GM19240 (cell line): ENCODE results near the gene DGKQ.
"Not testable (repeated sequence)": the region's sequence is repeated elsewhere in the genome, so short reads cannot be mapped to it uniquely, and the experiment has no call there.

ENCODE experiments used
- DNase-seq: peaks from one replicate; pipeline ENCODE4 v3.0.0; 2011; ENCODE audit warnings: low spot score; ENCODE audit not compliant: insufficient read length

DGKQ gene

DNA sequence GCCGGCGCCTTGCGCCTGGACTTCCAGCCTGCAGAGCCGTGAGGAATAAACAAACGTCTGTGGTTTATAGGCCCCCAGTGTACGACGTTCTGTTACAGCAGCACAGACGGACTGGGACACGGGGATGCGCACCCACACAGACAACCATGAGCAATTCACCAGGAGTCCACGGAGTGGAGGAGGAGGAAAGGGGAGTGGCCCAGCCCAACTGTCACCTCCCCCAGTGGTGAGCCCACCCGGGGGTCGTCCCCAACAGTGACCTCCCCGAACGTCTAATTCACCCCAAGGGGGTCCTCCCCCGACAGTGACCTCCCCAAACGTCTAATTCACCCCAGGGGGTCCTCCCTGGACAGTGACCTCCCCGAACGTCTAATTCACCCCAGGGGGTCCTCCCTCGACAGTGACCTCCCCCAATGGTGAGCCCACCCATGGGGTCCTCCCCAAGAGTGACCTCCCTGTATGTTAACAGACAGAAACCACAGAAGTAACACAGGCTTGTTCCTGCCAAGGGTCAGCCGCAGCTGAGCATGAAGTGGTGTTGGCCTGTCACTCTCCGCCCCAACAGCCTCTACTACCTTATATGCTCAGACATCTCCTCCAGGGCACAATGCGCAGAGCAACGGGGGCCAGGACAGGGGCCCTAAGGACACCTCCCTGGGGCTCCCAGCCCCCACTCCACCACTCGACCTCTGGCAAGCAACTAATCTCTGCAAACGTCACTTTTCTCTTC lies 47.4 kb downstream of the DGKQ start:
- no peak for DNase-seq

DNA sequence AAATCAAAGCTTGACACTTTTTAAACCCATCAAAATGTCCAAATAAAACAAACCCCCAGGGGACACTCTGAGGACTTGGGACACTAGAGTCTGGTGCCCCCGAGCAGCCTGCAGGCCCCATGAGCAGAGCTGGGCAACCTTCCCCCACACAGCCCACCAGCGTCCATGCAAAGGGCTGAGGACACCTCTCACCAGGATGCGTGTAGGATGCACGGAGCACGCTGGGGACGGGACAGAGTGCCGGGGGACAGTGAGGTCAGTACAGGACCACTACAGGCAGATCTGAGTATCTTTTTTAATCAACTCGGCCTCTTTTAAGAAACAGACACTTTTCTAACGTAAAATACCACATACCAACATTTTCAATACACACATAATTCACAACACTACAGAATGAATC lies 48.2 kb downstream of the DGKQ start:
- DNase-seq = no peak

DNA sequence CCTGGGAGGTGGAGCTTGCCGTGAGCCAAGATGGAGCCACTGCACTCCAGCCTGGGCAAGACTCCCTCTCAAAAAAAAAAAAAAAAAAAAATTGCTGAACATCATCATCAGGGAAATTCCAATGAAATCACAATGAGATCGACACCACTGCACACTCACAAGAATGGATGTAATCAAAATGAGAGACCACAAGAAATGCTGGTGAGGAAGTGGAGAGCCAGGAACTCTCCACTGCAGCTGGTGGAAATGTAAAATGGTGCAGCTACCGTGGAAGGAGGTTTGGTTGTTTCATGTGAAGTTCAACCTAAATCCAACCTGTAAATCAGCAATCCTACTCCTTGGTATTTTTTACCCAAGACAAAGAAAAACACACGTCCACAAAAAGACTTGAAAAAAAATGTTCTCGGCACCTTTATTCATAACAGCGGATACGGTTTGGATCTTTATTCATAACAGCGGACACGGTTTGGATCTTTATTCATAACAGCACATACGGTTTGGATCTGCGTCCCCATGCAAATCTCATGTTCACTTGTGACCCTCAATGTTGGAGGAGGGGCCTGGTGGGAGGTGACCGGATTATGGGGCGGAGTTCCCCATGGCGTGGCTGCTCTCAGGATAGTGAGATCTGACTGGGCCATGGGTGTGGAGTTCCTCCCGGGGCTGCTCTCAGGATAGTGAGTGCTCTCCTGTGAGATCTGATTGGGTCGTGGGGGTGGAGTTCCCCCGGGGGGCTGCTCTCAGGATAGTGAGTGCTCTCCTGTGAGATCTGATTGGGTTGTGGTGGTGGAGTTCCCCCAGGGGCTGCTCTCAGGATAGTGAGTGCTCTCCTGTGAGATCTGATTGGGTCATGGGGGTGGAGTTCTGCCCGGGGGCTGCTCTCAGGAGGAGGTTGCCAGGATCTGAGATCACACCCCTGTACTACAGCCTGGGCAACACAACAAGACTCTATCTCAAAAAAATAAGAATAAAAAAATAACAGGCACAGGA lies 49.0 kb downstream of the DGKQ start:
- no peak for DNase-seq

DNA sequence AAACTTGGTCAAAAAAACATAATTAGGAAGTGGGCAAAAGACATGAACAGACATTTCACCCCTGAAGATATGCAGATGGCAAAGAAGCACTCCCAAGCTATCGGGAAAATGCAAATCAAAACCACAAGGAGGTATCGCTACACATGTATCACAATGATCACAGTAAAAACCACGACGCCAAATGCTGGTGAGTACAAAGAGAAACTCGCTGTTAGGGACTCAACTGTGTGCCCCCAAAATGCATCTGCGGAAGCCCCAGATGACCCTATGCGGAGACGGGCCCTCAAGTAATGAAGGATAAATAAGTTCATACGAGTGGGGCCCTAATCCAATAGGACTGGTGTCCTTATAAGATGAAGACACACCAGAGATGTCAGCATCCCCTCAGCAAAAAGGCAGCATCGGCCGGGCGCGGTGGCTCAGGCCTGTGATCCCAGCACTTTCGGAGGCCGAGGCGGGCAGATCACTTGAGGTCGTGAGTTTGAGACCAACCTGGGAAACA lies 51.5 kb downstream of the DGKQ start:
- no peak for DNase-seq

DNA sequence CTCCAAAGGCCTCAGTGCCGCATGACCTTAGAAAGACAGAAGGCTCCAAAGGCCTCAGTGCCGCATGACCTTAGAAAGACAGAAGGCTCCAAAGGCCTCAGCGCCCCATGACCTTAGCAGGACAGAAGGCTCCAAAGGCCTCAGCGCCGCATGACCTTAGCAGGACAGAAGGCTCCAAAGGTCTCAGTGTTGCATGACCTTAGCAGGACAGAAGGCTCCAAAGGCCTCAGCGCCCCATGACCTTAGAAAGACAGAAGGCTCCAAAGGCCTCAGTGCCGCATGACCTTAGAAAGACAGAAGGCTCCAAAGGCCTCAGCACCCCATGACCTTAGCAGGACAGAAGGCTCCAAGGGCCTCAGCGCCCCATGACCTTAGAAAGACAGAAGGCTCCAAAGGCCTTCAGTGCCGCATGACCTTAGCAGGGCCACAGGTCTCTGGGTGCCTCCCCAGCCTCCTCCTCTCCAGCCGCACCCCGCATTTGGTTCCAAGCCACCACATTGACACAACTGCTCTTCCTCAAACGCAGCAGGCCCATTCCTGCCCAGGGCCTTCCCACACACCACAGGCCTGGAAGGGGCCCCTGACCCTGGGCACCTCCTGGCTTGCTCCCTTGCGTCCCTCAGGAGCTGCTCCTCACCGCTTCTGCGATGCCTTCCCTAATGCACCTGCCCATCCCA lies 54.2 kb downstream of the DGKQ start:
- DNase-seq = not testable (repeated sequence)

DNA sequence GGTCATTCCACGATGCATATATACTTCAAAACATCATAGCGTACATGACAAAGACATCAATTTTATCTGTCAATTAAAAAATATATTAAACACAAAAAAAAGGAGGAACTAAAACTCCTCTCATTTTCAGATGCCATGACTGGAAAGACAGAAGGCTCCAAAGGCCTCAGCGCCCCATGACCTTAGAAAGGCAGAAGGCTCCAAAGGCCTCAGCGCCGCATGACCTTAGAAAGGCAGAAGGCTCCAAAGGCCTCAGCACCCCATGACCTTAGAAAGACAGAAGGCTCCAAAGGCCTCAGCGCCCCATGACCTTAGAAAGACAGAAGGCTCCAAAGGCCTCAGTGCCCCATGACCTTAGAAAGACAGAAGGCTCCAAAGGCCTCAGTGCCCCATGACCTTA lies 54.8 kb downstream of the DGKQ start:
- not testable (repeated sequence) for DNase-seq

DNA sequence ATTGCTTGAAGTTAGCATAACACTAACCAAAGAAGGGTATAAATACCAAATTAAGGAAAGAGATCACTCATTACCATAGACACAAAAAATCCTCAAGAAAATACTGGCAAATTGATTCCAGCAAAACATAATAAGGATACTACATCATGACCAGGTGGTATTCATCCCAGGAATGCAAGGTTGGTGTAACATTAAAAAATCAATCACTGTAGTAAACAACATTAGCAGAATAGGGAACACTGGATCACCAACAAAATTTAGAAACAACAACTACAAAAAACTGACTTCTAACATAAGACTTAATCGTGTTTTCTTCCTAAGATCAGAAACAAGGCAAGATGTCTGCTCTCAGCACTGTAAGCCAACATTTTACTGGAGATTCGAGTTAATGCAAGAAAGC lies 55.4 kb downstream of the DGKQ start:
- DNase-seq = no peak

DNA sequence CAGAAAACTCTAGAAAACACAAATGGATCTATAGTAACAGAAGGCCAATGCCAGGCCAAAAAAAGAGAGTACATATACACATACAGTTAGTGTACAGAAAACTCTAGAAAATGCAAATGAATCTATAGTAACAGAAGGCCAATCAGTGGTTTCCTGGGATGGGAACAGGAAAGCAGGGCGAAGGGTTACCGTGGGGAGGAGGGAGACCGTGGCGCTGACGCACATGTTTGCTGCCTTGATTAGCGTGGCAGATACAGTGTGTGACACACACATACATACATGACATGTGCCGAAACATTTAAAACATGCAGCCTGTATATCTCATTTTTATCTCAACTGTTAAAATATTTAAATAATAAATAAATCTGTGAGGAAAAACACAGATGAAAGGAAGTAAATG lies 55.9 kb downstream of the DGKQ start:
- DNase-seq = no peak

DNA sequence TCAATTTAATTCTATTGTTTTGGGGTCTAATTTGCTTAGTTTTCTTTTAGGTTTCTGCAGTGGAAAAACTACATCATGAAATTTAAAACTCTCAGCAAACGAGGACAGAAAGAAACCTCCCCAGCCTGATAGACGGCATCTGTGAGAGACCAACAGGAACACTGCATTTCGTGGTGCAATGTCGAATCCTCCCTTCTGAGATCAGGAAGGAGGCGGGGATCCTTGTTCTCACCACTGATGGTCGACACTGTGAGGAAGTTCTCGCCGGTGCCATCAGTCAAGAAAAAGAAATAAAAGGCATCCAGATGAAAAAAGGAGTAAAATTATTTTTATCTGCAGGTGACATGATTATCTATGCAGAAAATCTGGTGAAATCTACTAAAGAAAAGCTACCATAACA lies 57.8 kb downstream of the DGKQ start:
- no peak for DNase-seq

DNA sequence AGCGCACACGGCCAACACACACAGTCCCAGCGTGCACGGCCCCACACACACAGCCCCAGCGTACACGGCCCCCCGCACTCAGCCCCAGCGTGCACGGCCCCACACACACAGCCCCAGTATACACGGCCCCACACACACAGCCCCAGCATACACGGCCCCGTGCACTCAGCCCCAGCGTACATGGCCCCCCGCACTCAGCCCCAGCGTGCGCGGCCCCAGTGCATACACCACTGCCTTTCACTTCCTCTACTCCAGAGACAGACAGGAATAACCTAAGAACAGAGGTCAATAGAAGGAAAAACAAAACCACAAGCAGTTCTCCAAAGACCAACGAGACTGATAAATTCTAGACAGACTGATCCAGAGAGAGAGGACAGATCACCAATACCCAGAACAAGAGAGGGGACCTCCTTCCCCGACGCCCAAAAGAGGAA lies 58.3 kb downstream of the DGKQ start:
- DNase-seq = no peak

DNA sequence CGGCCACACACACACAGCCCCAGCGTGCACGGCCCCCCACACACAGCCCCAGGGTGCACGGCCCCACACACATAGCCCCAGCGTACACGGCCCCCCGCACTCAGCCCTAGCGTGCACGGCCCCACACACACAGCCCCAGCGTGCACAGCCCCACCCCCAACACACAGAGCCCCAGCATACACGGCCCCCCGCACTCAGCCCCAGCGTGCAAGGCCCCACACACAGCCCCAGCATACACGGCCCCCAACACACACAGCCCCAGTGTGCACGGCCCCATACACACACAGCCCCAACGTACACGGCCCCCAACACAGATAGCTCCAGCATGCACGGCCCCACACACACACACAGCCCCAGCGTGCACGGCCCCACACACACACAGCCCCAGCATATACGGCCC lies 58.8 kb downstream of the DGKQ start:
- DNase-seq = no peak

DNA sequence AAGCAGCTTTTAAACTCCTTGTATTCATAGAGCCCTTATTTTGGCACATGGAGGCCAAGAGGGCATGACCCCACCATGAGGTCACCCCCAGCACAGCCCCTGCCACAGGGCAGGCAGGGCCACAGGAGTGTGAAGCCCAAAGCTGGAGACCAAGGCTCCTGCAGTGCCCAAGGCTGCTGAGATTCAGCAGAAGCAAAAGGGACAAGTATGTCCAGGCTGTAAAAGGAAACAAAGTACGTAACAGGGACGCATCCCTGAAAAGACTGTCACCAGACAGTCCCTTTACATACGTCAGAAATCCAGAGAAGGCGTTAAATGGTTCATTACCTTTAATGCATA lies 60.1 kb downstream of the DGKQ start:
- no peak for DNase-seq

DNA sequence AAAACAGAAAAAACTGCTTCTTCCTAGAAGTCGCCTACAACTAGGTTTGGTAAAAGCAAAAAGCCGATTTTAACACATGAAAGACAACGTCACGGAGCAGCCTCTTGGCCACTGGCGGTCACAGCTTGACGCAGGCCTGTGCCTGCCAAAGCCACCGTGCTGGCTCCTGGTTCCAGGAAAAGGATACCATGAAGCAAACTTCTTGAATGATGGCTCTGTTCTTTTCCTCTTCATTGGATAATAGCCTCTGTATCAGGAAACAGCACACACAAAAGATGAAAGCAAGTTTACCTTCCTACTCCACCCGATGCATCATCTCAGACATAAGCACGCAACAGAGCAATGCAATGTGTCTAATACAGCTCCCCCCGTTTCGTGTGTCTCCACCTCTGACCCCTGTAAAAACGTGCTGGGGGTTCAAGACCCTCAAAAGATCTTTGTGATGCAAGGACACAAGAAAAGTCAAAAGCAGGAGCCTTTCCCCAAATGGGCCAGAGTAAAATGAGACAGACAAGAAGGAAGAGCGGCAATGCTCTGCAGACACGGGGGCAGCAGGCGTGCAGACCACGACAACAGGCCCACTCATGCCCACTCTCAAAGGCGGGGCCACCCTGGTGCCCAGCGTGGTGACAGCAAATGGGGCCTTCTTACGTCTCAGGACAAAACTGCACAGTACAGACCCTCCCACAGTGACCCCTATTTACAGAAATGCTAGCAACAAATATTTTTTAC lies 60.7 kb downstream of the DGKQ start:
- DNase-seq = no peak

DNA sequence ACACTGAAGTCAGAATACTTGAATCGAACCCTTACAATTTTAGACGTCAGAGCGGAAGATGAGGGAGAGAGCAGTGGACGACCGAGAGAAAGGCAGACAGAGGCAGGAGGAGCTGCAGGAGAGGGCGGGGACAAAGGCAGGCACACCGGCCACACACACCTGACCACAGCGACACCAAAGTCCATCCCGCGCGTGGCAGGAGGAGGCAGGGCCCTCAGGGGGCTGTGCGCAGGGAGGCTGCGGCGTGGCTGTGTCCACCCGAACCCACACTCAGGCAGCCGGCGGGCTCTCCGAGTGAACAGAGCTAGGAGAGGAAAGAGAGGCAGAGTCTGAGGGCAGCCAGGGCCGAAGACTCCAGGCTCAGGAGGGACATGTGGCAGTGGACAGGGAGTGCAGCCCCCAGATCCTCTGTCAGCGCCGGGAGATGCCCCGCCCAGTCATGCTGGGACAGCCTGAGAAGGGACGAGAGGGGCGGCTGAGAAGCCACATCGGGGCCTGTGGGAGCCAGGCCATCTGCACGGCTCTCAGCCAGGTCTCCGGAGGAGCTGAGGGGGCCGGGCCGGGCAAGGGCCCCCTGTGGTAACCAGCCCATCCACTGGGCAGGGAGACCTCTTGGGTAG lies 61.4 kb downstream of the DGKQ start:
- no peak for DNase-seq

DNA sequence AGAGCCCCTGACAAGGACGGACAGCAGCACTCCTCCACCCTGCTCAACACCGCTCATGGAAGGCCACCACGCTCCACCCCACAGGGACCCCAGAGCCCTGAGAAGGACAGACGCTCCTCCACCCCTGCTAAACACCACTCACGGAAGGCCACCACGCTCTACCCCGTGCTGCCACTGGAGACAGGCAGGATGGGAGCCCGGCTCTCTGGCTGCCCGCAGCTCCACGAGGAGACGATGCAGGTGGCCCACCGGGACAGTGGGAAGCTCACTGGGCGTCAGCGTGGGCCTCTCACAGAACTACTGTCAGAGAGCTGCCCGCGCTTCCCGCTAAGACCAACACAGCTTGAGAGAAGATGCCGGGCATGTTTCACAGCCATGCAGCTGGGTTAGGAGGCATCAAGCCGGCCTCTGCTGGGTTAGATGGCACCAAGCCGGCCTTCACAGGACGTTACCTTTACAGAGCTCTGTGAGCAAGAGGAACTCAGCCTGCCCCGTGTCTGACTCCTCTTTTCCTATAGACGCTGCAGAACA lies 62.1 kb downstream of the DGKQ start:
- no peak for DNase-seq

DNA sequence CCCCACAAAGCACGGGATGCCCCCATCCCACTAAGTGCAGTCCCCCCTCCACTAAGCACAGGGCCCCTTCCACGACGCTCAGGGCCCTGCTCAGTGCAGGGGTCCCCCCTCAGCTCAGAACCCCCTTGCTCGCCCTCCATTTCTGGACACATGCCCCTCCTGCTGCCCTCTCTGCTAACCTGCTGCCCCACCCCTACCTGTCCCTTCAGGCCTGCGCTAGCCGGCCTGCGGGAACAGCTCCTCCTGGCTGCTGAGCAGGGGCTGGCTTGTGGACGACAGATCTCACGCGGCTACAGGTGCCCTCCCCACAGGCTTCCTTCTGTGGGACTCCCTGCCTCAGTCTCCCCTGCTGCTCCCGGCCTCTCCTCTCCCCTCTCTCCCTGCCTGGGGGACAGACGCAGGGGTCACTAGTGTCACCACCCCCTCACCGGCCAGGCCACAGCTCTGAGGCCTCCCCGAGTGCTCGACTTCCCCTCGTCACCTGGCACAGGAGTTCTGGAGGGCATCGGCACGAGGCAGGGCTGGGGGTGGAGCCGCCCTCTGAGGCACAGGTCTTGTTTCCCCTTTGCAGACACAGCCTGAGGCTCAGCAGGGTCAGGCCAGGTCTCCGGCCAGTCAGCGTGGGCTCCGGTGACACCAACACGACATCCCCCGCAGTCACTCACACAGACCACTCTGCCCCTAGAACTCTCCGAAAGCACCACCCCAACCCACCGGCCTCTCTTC lies 62.8 kb downstream of the DGKQ start:
- DNase-seq = no peak

DNA sequence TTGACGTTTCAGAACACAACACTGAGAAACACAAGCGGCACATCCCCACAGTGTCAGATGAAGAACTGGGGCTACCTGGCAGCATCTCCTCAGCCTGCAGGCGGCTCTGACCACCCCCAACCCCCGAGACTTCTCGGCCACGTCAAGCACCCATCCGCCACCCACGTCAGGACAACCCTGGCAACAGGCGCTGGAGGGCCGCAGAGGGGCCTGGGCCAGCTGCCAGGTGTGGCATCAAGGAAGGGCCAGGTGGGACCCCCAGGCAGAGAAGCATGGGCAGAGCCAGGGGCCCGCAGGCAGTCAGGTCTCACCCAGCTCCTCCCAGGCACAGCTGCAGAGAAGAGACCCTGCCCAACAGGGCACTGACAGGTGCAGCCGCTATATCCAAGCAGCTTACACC lies 63.5 kb downstream of the DGKQ start:
- no peak for DNase-seq

DNA sequence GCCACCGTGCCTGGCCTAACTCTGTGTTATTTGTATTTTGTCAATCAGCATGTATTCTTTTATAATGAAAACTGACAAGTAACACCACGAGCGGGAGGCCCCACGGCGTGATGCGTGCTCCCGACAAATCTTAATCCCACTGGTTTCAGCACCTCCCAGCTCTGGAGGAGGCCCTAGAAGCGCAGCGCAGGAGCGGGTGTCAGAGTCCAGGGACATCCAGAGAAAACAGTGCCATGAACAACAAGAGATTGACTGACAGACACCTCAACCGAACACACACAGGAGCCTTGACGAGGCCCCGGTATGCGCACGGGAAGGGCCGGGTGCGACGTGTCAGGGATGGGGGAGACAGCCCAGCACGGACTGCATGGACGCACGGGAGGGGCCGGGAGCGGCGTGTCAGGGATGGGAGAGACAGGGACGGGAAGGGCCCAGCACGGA lies 64.2 kb downstream of the DGKQ start:
- no peak for DNase-seq
